Measurements from ENCODE around the gene ITK. TPM values are rescaled to one million over a fixed set of nuclear protein-coding genes. Genes with fewer than 3 reads are reported as not detected.

ITK gene
- total RNA-seq, 3 donors from 2014 or later (not counting 1 experiment from before 2014, with no cell fraction given) = 153 to 188 (median 186) TPM

DNA sequence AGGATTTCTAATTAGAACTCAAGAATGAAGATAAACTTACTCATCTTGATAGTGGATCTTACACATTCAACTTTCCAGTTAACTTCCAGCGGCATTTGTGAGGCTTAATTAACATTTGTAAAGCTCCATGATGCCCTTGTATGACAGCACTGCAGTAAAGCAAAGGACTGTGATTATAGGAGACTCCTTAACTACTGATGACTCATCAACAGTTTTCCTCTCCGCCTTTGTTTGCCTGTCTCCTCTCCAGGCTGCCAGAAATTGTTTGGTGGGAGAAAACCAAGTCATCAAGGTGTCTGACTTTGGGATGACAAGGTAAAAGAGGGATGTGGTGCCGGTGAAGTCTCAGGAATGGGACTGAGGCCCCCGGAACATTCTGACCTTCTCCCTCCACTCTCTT is 64.8 kb downstream of the ITK start:
- H3K27ac Mint-ChIP-seq = peak overlapping the region; percentile 92 to 97
- ATAC-seq (no peak), DNase-seq (no peak)
- H3K36me3 Mint-ChIP-seq = peaks cover 45% of the 10 kb centered on the region
- Histone ChIP-seq H3K27me3 (ENCODE audit: control insufficient read depth, insufficient read depth, low read length) (no peaks in the 10 kb centered on the region), H3K4me3 (ENCODE audit: low read length) (no peak overlapping the region), H3K4me1 (ENCODE audit: control insufficient read depth, insufficient read depth, low read length) (peaks cover 26% of the 10 kb centered on the region), H3K36me3 (ENCODE audit: control insufficient read depth, insufficient read depth, low read length) (peaks cover 90% of the 10 kb centered on the region), H3K9me3 (ENCODE audit: control insufficient read depth, insufficient read depth, low read length) (no peaks in the 10 kb centered on the region), H3K27ac (ENCODE audit: low read length) (no peak overlapping the region)
- TF ChIP-seq, protein P1, sequence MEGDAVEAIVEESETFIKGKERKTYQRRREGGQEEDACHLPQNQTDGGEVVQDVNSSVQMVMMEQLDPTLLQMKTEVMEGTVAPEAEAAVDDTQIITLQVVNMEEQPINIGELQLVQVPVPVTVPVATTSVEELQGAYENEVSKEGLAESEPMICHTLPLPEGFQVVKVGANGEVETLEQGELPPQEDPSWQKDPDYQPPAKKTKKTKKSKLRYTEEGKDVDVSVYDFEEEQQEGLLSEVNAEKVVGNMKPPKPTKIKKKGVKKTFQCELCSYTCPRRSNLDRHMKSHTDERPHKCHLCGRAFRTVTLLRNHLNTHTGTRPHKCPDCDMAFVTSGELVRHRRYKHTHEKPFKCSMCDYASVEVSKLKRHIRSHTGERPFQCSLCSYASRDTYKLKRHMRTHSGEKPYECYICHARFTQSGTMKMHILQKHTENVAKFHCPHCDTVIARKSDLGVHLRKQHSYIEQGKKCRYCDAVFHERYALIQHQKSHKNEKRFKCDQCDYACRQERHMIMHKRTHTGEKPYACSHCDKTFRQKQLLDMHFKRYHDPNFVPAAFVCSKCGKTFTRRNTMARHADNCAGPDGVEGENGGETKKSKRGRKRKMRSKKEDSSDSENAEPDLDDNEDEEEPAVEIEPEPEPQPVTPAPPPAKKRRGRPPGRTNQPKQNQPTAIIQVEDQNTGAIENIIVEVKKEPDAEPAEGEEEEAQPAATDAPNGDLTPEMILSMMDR (IDR thresholded peaks at IDR 0.05) = no peak
- 100% methylated on average over 2 of the region's 4 CpGs for WGBS (ENCODE audit: insufficient coverage)
- H3K9me3 Mint-ChIP-seq = no peaks in the 10 kb centered on the region
- H3K4me3 Mint-ChIP-seq = no peak overlapping the region
- no peaks in the 10 kb centered on the region for H3K27me3 Mint-ChIP-seq (ENCODE audit: low read depth in 2 of 2)
- intact Hi-C loops (cut with micrococcal nuclease) = no loop called here
- peaks cover 50 to 58% of the 10 kb centered on the region in 2 donors for H3K4me1 Mint-ChIP-seq

DNA sequence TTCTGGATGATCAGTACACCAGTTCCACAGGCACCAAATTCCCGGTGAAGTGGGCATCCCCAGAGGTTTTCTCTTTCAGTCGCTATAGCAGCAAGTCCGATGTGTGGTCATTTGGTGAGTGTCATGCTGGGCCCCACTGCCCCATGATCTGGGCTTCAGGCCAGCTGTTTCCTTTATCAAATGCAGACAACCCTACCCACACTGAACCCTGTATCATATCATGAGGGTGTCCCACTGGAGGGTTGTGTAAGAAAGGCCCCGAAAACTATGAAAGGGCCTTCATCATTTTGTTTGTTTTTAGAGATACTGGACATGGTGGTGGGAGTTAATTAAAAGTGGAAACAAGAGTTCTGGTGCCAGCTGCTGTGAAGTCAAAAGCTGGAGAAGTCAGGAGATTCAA is 65.2 kb downstream of the ITK start:
- TF ChIP-seq, protein P1 (IDR thresholded peaks at IDR 0.05) = no peak
- Mint-ChIP-seq H3K27ac (peak overlapping the region; percentile 92 to 97), H3K4me1 (peaks cover 53 to 63% of the 10 kb centered on the region in 2 donors), H3K36me3 (peaks cover 46% of the 10 kb centered on the region), H3K4me3 (no peak overlapping the region), H3K27me3 (ENCODE audit: low read depth in 2 of 2) (no peaks in the 10 kb centered on the region), H3K9me3 (no peaks in the 10 kb centered on the region)
- no peak for DNase-seq
- Histone ChIP-seq H3K4me3 (ENCODE audit: low read length) (no peak overlapping the region), H3K4me1 (ENCODE audit: control insufficient read depth, insufficient read depth, low read length) (peaks cover 28% of the 10 kb centered on the region), H3K27me3 (ENCODE audit: control insufficient read depth, insufficient read depth, low read length) (no peaks in the 10 kb centered on the region), H3K36me3 (ENCODE audit: control insufficient read depth, insufficient read depth, low read length) (peaks cover 90% of the 10 kb centered on the region), H3K27ac (ENCODE audit: low read length) (no peak overlapping the region), H3K9me3 (ENCODE audit: control insufficient read depth, insufficient read depth, low read length) (no peaks in the 10 kb centered on the region)
- ATAC-seq = no peak
- WGBS (ENCODE audit: insufficient coverage) = 95% methylated on average over 4 of the region's 4 CpGs
- intact Hi-C loops (cut with micrococcal nuclease) = no loop called here

DNA sequence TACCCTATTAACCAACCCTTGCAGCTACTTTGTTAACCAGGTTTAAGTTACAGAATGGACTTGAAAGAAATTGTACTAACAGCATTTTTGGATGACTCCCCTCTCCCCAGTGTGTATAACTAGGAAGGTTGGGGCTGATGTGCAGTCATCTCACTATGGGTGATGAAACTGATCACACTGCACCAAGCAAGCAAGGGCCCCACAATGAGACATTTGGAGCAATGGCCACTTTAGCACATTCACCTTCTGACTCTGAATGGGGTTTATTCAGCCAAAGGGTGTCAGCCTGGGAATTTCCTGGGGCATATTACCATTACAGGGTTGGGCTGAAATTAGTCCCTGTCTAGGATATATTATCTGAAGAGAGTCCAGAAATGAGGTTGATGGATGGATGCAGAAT is 66.6 kb downstream of the ITK start:
- H3K36me3 ChIP-seq (ENCODE audit: control insufficient read depth, insufficient read depth, low read length) = peaks cover 92% of the 10 kb centered on the region
- ATAC-seq (peak in 2 of 3 donors; percentile 45 to 48), DNase-seq (no peak)
- peak overlapping the region; percentile 64 for H3K27ac ChIP-seq (ENCODE audit: low read length)
- TF ChIP-seq, protein P1 (IDR thresholded peaks at IDR 0.05) = no peak
- Mint-ChIP-seq H3K36me3 (peaks cover 55% of the 10 kb centered on the region), H3K4me1 (peaks cover 65 to 74% of the 10 kb centered on the region in 2 donors), H3K4me3 (peak overlapping the region; percentile 64), H3K9me3 (no peaks in the 10 kb centered on the region), H3K27me3 (ENCODE audit: low read depth in 2 of 2) (no peaks in the 10 kb centered on the region), H3K27ac (peak overlapping the region; percentile 92 to 97)
- intact Hi-C loops (cut with micrococcal nuclease) = no loop called here
- H3K4me3 ChIP-seq (ENCODE audit: low read length) = no peak overlapping the region
- H3K9me3 ChIP-seq (ENCODE audit: control insufficient read depth, insufficient read depth, low read length) = no peaks in the 10 kb centered on the region
- H3K4me1 ChIP-seq (ENCODE audit: control insufficient read depth, insufficient read depth, low read length) = peaks cover 29% of the 10 kb centered on the region
- H3K27me3 ChIP-seq (ENCODE audit: control insufficient read depth, insufficient read depth, low read length) = no peaks in the 10 kb centered on the region

DNA sequence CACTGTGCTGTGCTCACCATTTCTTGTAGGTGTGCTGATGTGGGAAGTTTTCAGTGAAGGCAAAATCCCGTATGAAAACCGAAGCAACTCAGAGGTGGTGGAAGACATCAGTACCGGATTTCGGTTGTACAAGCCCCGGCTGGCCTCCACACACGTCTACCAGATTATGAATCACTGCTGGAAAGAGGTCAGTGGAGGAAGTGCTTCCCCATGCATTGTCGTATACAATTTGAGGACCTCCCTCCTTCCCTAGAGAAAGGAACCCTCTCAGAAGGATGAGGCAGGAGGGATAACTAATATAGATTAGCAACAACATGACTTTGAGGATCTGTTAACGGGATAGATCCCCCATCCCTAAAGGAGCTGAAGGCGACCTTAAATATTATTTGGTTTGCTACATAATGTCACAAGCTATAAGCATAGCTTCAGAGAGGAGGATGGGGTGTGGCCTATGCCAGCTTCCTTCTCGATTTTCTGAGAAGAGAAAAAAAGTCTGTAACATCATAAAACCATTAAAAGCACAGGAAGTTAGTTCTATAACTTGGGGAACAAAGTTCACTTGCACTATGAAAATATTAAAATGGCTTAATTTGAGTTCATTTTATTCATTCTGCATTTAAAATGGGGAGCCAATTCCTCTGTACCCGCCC is 68.3 kb downstream of the ITK start:
- 73% methylated on average over 7 of the region's 11 CpGs for WGBS (ENCODE audit: insufficient coverage)
- peak in 1 of 2 donors; percentile 62 for DNase-seq
- no peaks in the 10 kb centered on the region for H3K9me3 Mint-ChIP-seq
- H3K27ac Mint-ChIP-seq = peak overlapping the region; percentile 92 to 97
- Histone ChIP-seq H3K9me3 (ENCODE audit: control insufficient read depth, insufficient read depth, low read length) (no peaks in the 10 kb centered on the region), H3K36me3 (ENCODE audit: control insufficient read depth, insufficient read depth, low read length) (peaks cover 89% of the 10 kb centered on the region), H3K4me3 (ENCODE audit: low read length) (no peak overlapping the region), H3K27ac (ENCODE audit: low read length) (peak overlapping the region; percentile 64), H3K4me1 (ENCODE audit: control insufficient read depth, insufficient read depth, low read length) (peaks cover 46% of the 10 kb centered on the region), H3K27me3 (ENCODE audit: control insufficient read depth, insufficient read depth, low read length) (no peaks in the 10 kb centered on the region)
- H3K36me3 Mint-ChIP-seq = peaks cover 55% of the 10 kb centered on the region
- H3K4me1 Mint-ChIP-seq = peaks cover 82 to 83% of the 10 kb centered on the region in 2 donors
- TF ChIP-seq, protein P1 (IDR thresholded peaks at IDR 0.05) = no peak
- intact Hi-C loops (cut with micrococcal nuclease) = no loop called here
- H3K4me3 Mint-ChIP-seq = peak overlapping the region; percentile 78
- peak in 1 of 3 donors; percentile 5 for ATAC-seq
- H3K27me3 Mint-ChIP-seq (ENCODE audit: low read depth in 2 of 2) = no peaks in the 10 kb centered on the region

All from natural killer cell (primary cell).